OCI-LY3 (cell line): ENCODE measurements around the gene PRM3.

Experiments
- H2AFZ ChIP-seq: fragments of 200-600, 300-600 bp; shearing (Covaris generic); 2 replicates; pipeline ENCODE4 v1.6.0; 2014; ENCODE audit warnings: antibody characterized with exemption, low read depth, low read length
- H3K27ac ChIP-seq: fragments of 200-600, 300-600 bp; sonication (generic); 2 replicates; pipeline ENCODE4 v1.5.1; 2014; ENCODE audit warnings: mild to moderate bottlenecking, low read length, moderate library complexity, mixed read lengths
- H3K27me3 ChIP-seq: fragments of 200-600, 300-600 bp; sonication (generic); 2 replicates; pipeline ENCODE4 v1.6.1; 2014; ENCODE audit warnings: low read depth, low read length, mixed read lengths
- H3K36me3 ChIP-seq: fragments of 200-600, 300-600 bp; sonication (generic); replicated peaks from 2 replicates; pipeline ENCODE3; 2014; ENCODE audit warnings: low read depth, low read length, mixed read lengths
- H3K4me1 ChIP-seq: fragments of 300-600, 200-600 bp; sonication (generic); 2 replicates; pipeline ENCODE4 v1.6.1; 2014; ENCODE audit warnings: low read length, mixed read lengths
- H3K4me2 ChIP-seq: fragments of 200-600, 300-600 bp; sonication (generic); 2 replicates; pipeline ENCODE4 v1.6.1; 2014; ENCODE audit warnings: low read length, mixed read lengths
- H3K4me3 ChIP-seq: fragments of 300-600, 200-600 bp; sonication (generic); 2 replicates; pipeline ENCODE4 v1.5.1; 2014; ENCODE audit warnings: antibody characterized with exemption, mild to moderate bottlenecking, low read length, moderate library complexity
- H3K79me2 ChIP-seq: fragments of 300-600, 200-600 bp; shearing (Covaris generic); 2 replicates; pipeline ENCODE4 v1.6.1; 2014; ENCODE audit warnings: mild to moderate bottlenecking, low read length, mixed read lengths
- H3K9ac ChIP-seq: fragments of 300-600, 200-600 bp; shearing (Covaris generic); 2 replicates; pipeline ENCODE4 v1.6.0; 2014; ENCODE audit warnings: mild to moderate bottlenecking, low read length, moderate library complexity
- H3K9me3 ChIP-seq: fragments of 200-600, 300-600 bp; shearing (Covaris generic); 2 replicates; pipeline ENCODE4 v1.6.1; 2014; ENCODE audit warnings: low read length, mixed read lengths; ENCODE audit not compliant: insufficient read depth
- H4K20me1 ChIP-seq: fragments of 200-600, 300-600 bp; sonication (generic); 2 replicates; pipeline ENCODE4 v1.6.1; 2016; ENCODE audit warnings: low read length, mixed read lengths; ENCODE audit not compliant: insufficient read depth
- CTCF ChIP-seq: fragments of 200-600, 300-600 bp; sonication (generic); IDR thresholded peaks from 2 replicates; pipeline ENCODE4 v1.5.1; 2014; ENCODE audit warnings: antibody characterized with exemption, low read length, low read depth
- EZH2phosphoT487 ChIP-seq: fragments of 200-600 bp; shearing (Covaris generic); IDR thresholded peaks from 2 replicates; pipeline ENCODE4 v1.6.1; 2018; ENCODE audit warnings: antibody characterized with exemption, mixed run types, low read depth

Gene PRM3

DNA sequence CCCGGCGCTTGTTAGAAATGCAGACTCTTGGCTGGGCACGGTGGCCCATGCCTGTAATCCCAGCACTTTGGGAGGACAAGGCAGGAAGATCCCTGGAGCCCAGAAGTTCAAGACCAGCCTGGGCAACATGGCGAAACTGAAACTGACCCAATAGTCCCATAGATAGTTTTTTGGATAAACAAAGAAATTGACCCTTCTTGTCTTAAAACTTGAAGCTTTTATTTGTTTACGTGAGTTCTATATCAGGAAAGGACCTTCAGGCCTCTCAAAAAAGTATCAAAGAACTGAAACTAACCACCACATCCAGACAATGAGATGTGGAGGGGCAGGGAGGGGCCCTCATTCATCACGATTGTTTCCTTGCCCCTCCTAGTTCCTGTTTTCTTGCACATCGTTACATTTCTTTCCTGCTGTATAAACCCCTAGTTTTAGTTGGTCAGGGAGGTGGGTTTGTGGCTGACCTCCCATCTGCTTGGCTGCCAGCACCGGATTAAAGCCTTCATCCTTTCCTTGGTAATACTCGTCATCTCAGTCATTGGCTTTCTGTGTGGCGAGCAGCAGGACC is 37.6 kb upstream of the PRM3 start:
- 0 out of 2 replicates have a peak, but pooled peaks cover 6% of the 10 kb centered on the region for H3K9me3 ChIP-seq
- H4K20me1 ChIP-seq = no peaks in the 10 kb centered on the region
- no peak overlapping the region for H3K9ac ChIP-seq
- no peak overlapping the region for H3K27ac ChIP-seq
- peaks cover 1% of the 10 kb centered on the region; the same call in 1 of the 2 replicates for H3K27me3 ChIP-seq
- H3K4me1 ChIP-seq = peaks cover 31% of the 10 kb centered on the region
- peak overlapping the region; percentile 47 for H3K4me2 ChIP-seq
- no peaks in the 10 kb centered on the region for H3K36me3 ChIP-seq
- H3K4me3 ChIP-seq = no peak overlapping the region
- TF ChIP-seq EZH2phosphoT487 (no peak), CTCF (no peak)
- no peaks in the 10 kb centered on the region for H3K79me2 ChIP-seq
- no peak overlapping the region for H2AFZ ChIP-seq

- Histone ChIP-seq H3K9me3 (0 out of 2 replicates have a peak, but pooled peaks cover 6% of the 10 kb centered on the region), H3K79me2 (no peaks in the 10 kb centered on the region), H3K36me3 (no peaks in the 10 kb centered on the region), H2AFZ (no peak overlapping the region), H4K20me1 (no peaks in the 10 kb centered on the region), H3K4me2 (peak overlapping the region; percentile 47), H3K4me3 (no peak overlapping the region), H3K27me3 (no peaks in the 10 kb centered on the region), H3K27ac (no peak overlapping the region), H3K9ac (no peak overlapping the region), H3K4me1 (peaks cover 31% of the 10 kb centered on the region)
- TF ChIP-seq CTCF = no peak
- no peak for TF ChIP-seq EZH2phosphoT487
Observed at GRCh38 chr16:11310634-11310977, 37.2 kb upstream of the PRM3 start.

DNA sequence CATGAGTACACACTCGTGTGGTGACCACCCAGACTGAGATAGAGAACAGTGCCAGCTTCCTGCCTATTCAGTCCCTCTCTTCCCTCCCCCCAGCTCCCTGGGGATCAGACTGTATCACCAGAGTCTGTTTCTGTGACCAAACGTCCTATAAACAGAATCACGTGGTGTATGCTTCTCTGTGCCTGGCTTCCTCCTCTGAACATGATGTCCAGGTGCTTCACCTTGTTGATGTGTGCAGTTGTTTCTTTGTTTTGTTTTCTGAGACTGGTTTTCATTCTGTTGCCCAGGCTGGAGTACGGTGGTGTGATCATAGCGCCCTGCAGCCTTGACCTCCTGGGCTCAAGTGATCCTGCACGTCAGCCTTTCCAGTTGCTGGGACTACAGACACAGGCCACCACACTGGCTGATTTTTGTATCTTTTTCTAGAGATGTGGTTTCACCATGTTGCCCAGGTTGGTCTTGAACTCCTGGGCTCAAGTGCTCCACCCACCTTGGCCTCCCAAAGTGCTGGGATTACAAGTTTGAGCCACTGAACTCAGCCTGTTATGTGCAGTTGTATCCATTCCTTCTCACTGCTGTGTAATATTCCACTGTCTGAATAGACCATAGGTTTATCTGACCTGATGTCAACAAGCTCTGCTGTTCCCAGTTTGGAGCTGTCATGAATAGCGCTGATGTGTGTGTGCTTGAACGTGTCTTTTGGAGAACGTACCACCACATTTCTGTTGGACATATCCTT is 36.6 kb upstream of the PRM3 start:
- Histone ChIP-seq H3K4me2 (no peak overlapping the region), H3K27me3 (no peaks in the 10 kb centered on the region), H4K20me1 (no peaks in the 10 kb centered on the region), H2AFZ (no peak overlapping the region), H3K79me2 (no peaks in the 10 kb centered on the region), H3K36me3 (no peaks in the 10 kb centered on the region), H3K27ac (no peak overlapping the region), H3K9me3 (0 out of 2 replicates have a peak, but pooled peaks cover 6% of the 10 kb centered on the region), H3K4me1 (peaks cover 31% of the 10 kb centered on the region), H3K4me3 (no peak overlapping the region), H3K9ac (no peak overlapping the region)
- TF ChIP-seq EZH2phosphoT487 (no peak), CTCF (no peak)

- H4K20me1 ChIP-seq = no peaks in the 10 kb centered on the region
- H3K9me3 ChIP-seq = 0 out of 2 replicates have a peak, but pooled peaks cover 6% of the 10 kb centered on the region
- no peak overlapping the region for H3K27ac ChIP-seq
- H3K4me1 ChIP-seq = peaks cover 31% of the 10 kb centered on the region
- no peak for TF ChIP-seq EZH2phosphoT487
- TF ChIP-seq CTCF = no peak
- H3K36me3 ChIP-seq = no peaks in the 10 kb centered on the region
- 0 out of 2 replicates have a peak overlapping the region, but pooled peaks have one; percentile 27 for H2AFZ ChIP-seq
- no peak overlapping the region for H3K4me3 ChIP-seq
- peak overlapping the region; percentile 20 for H3K4me2 ChIP-seq
- no peaks in the 10 kb centered on the region for H3K27me3 ChIP-seq
- no peaks in the 10 kb centered on the region for H3K79me2 ChIP-seq
- H3K9ac ChIP-seq = no peak overlapping the region
Observed at GRCh38 chr16:11308493-11309283, 35.3 kb upstream of the PRM3 start.
